Measurements from ENCODE around the gene HOXB1.

Gene HOXB1

DNA sequence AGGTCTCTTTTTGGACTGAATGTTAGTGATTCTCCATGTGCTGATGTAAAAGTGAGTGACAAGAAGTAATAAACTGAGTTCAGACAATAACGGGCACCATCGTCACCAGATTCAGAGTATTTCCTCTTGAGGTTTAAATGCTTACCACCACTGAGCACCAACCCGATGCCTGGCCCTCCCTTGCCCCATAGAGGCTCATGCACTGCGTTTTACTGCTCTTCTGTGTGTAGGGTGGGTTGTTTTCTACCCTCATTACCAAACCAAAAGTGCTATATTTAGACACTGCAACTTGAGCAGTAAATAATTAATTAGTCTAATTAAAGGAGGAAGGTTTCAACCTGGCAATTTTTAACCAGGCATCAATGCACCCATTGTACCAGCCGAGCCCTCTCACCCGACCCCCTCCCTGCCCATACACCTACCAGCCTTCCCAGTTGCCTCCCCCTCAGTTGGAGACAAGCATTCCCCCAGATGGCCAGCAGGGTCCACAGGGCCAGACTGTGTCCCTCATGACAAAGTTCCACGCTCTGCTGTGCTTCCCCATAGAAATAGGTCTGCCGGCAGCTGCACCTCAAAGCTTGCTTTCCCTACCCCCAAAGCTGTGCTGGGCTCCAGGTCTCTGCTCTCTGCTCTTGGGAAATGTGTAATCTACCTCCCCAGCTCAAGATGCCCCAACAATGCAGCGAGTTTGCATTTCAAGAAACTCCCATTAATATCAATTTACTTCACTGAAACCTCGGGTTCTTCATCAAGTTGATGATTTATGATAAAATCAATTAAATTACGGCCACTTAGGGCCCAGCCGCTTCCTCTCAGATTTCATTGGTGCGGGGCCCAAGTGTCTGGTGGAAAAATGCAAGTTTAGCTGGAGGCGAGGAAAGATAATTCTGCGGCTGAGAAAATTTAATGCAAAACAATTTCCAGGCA, 31.3 kb upstream of the HOXB1 start:
- H3K9me3 ChIP-seq = no peaks in the 10 kb centered on the region
- DNase-seq = no peak
- H3K36me3 ChIP-seq = no peaks in the 10 kb centered on the region
- H3K27me3 ChIP-seq = peaks cover 99% of the 10 kb centered on the region
- H3K4me3 ChIP-seq (ENCODE audit: low read depth, low read length) = no peak overlapping the region
- H3K4me1 ChIP-seq = no peaks in the 10 kb centered on the region
- peak; percentile 35; the same call in 1 of the 2 replicates for TF ChIP-seq CTCF (IDR thresholded peaks at IDR 0.05; ENCODE audit: low read depth, low read length)

DNA sequence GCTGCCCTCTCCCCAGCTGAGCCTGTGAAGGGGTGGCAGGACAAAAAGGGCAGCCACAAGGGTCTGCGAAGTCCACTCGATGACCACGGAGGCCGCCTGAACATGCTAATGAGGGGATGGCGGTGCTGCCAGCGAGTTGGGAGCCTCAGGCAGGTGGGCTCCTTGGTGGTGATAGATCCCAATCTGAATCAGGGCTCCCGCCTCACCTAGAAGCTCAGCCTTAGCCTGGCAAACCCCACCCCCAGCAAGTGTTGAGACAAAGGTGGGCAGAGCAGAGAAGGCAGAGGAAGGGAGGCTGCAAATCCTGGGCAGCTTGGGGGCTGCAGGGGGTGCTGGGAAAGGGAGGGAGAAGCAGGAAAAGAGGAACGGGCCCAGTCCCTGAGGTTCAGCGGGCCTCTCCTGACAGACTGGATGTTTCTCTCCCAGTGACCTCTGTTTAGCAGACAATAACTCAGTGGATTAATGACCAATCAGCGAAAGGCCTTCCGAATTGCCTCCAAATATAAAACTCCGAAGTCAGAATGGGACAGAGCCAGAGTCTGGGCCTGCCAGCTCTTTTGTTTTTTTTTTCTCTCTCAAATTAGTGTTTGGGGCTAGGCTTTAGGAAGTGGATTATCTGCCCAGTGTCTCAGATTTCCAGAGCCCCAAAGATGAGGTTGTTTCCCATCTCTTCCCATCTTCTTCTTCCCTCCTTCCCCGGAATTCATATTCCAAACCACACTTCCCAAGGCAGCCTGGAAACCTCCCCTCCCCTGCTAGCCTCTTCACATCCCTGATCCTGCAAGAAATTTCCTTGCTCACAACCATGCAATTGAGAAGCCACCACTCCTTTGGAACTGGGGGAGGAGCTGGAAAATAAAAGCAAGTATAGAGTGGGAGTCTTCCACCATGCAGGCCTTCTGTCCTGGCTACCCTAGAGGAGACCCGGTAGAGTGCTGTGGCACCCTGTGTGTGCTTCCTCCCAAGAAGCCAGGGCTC, 29.3 kb upstream of the HOXB1 start:
- peaks cover 97% of the 10 kb centered on the region for H3K27me3 ChIP-seq
- no peaks in the 10 kb centered on the region for H3K36me3 ChIP-seq
- H3K4me1 ChIP-seq = no peaks in the 10 kb centered on the region
- no peak overlapping the region for H3K4me3 ChIP-seq (ENCODE audit: low read depth, low read length)
- no peak for TF ChIP-seq CTCF (IDR thresholded peaks at IDR 0.05; ENCODE audit: low read depth, low read length)
- no peaks in the 10 kb centered on the region for H3K9me3 ChIP-seq
- DNase-seq = no peak

DNA sequence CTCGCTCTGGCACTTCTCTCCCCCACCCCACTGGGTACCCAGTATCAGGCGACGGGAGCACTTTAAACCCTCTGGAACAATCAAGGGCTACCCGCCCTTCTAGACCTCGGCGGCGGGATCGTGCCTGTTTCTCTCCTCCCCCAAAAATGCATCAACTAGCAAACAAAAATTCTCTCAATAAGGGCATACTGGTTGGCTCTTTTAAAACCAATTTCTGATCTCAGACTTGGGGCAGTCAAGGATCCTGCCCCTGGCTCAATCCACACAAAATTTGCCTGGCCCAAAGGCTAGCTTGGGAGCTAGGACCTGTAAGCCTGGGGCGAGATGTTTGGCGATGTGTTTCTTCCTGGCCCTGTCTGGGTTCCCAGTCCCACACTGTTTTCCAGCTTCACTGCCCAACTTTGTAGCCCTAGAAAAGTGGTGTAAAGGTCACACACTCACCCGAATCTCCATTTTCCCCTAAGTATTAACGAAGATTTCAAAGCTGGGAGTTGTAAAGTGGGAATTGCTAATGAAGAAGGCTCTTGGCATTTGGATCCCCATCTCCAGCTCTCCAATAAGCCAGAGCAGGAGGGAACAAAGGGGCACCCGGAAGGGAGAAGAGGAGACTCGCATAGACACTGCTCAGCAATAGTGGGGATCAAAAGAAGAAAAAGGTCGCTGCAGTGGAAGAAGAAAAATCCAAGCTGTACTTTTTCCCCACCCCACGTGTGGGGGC, 28.5 kb upstream of the HOXB1 start:
- Histone ChIP-seq H3K27me3 (peaks cover 97% of the 10 kb centered on the region), H3K36me3 (no peaks in the 10 kb centered on the region)

GRCh38 chr17:48558831-48559121, 28.0 kb upstream of the HOXB1 start:
- no peak for DNase-seq
- no peak for TF ChIP-seq CTCF (IDR thresholded peaks at IDR 0.05; ENCODE audit: low read depth, low read length)
- Histone ChIP-seq H3K4me1 (no peaks in the 10 kb centered on the region), H3K4me3 (ENCODE audit: low read depth, low read length) (no peak overlapping the region), H3K36me3 (no peaks in the 10 kb centered on the region), H3K27me3 (peaks cover 98% of the 10 kb centered on the region), H3K9me3 (no peaks in the 10 kb centered on the region)

More for the DNA sequence above, 28.5 kb upstream of the HOXB1 start:
- TF ChIP-seq CTCF (IDR thresholded peaks at IDR 0.05; ENCODE audit: low read depth, low read length) = no peak
- H3K4me3 ChIP-seq (ENCODE audit: low read depth, low read length) = no peak overlapping the region
- H3K9me3 ChIP-seq = no peaks in the 10 kb centered on the region
- no peak for DNase-seq
- H3K4me1 ChIP-seq = no peaks in the 10 kb centered on the region

GRCh38 chr17:48558057-48558830, 27.4 kb upstream of the HOXB1 start:
- H3K4me1 ChIP-seq = no peaks in the 10 kb centered on the region
- peaks cover 98% of the 10 kb centered on the region for H3K27me3 ChIP-seq
- DNase-seq = no peak
- TF ChIP-seq CTCF (IDR thresholded peaks at IDR 0.05; ENCODE audit: low read depth, low read length) = no peak
- H3K4me3 ChIP-seq (ENCODE audit: low read depth, low read length) = no peak overlapping the region
- H3K9me3 ChIP-seq = no peaks in the 10 kb centered on the region
- H3K36me3 ChIP-seq = no peaks in the 10 kb centered on the region

All from BE2C (cell line).